ENCODE data around the gene PLXDC2.
"Not testable (repeated sequence)": the region's sequence is repeated elsewhere in the genome, so short reads cannot be mapped to it uniquely, and the experiment has no call there.

PLXDC2 gene

GRCh38 chr10:20175719-20176118 is 359.5 kb downstream of the PLXDC2 start:
- Histone ChIP-seq H3K79me2 (ENCODE audit: control insufficient read depth, low read length) (no peaks in the 10 kb centered on the region), H3K4me2 (ENCODE audit: low read length) (no peak overlapping the region), H3K4me1 (ENCODE audit: control insufficient read depth, low read length) (no peaks in the 10 kb centered on the region), H3K27ac (ENCODE audit: low read depth, low read length) (no peak overlapping the region), H3K36me3 (ENCODE audit: control insufficient read depth, low read length) (no peaks in the 10 kb centered on the region), H4K20me1 (ENCODE audit: control insufficient read depth, insufficient read depth, low read depth, low read length) (no peaks in the 10 kb centered on the region), H3K27me3 (ENCODE audit: control insufficient read depth, low read length) (no peaks in the 10 kb centered on the region), H3F3A (ENCODE audit: control insufficient read depth, insufficient read depth) (no peaks in the 10 kb centered on the region), H3K4me3 (ENCODE audit: low read length) (no peak overlapping the region), H3K9me2 (replicated peaks; ENCODE audit: control insufficient read depth, low read length) (no peaks in the 10 kb centered on the region), H3K9me3 (ENCODE audit: control insufficient read depth, insufficient read depth, low read length) (no peaks in the 10 kb centered on the region)
- TF ChIP-seq EZH2phosphoT487 (IDR thresholded peaks at IDR 0.05; ENCODE audit: borderline replicate concordance, low read length) = no peak
- TF ChIP-seq, protein P1, sequence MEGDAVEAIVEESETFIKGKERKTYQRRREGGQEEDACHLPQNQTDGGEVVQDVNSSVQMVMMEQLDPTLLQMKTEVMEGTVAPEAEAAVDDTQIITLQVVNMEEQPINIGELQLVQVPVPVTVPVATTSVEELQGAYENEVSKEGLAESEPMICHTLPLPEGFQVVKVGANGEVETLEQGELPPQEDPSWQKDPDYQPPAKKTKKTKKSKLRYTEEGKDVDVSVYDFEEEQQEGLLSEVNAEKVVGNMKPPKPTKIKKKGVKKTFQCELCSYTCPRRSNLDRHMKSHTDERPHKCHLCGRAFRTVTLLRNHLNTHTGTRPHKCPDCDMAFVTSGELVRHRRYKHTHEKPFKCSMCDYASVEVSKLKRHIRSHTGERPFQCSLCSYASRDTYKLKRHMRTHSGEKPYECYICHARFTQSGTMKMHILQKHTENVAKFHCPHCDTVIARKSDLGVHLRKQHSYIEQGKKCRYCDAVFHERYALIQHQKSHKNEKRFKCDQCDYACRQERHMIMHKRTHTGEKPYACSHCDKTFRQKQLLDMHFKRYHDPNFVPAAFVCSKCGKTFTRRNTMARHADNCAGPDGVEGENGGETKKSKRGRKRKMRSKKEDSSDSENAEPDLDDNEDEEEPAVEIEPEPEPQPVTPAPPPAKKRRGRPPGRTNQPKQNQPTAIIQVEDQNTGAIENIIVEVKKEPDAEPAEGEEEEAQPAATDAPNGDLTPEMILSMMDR (IDR thresholded peaks at IDR 0.05; ENCODE audit: low read depth, low read length, poor library complexity, severe bottlenecking) = no peak

DNA sequence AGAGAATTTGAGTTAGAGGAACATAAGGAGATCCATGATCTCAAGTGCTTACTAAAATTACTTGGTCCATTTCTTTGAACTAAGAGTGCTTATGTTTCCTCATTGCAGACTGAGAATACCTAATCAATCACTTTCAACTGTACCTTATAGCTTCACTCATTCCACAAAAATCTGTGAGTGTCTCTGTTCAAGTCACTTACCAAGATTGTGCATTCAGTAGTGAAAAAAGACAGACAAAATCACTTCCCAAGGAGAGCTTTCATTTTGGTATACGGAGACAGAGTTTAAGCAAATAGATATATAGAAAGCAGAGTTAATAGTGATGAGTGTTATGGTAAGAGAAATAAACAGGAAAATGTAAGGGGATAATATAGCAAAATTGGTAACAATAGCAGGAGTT is 364.5 kb downstream of the PLXDC2 start:
- no peaks in the 10 kb centered on the region for H3K79me2 ChIP-seq (ENCODE audit: control insufficient read depth, low read length)
- H3K4me2 ChIP-seq (ENCODE audit: low read length) = no peak overlapping the region
- no peaks in the 10 kb centered on the region for H3K36me3 ChIP-seq (ENCODE audit: control insufficient read depth, low read length)
- no peaks in the 10 kb centered on the region for H3K9me2 ChIP-seq (replicated peaks; ENCODE audit: control insufficient read depth, low read length)
- H3F3A ChIP-seq (ENCODE audit: control insufficient read depth, insufficient read depth) = no peaks in the 10 kb centered on the region
- no peak overlapping the region for H3K4me3 ChIP-seq (ENCODE audit: low read length)
- no peaks in the 10 kb centered on the region for H4K20me1 ChIP-seq (ENCODE audit: control insufficient read depth, insufficient read depth, low read depth, low read length)
- no peaks in the 10 kb centered on the region for H3K4me1 ChIP-seq (ENCODE audit: control insufficient read depth, low read length)
- H3K9me3 ChIP-seq (ENCODE audit: control insufficient read depth, insufficient read depth, low read length) = no peaks in the 10 kb centered on the region
- no peak overlapping the region for H3K27ac ChIP-seq (ENCODE audit: low read depth, low read length)
- H3K27me3 ChIP-seq (ENCODE audit: control insufficient read depth, low read length) = no peaks in the 10 kb centered on the region
- TF ChIP-seq, protein P1 (IDR thresholded peaks at IDR 0.05; ENCODE audit: low read depth, low read length, poor library complexity, severe bottlenecking) = no peak
- no peak for TF ChIP-seq EZH2phosphoT487 (IDR thresholded peaks at IDR 0.05; ENCODE audit: borderline replicate concordance, low read length)

DNA sequence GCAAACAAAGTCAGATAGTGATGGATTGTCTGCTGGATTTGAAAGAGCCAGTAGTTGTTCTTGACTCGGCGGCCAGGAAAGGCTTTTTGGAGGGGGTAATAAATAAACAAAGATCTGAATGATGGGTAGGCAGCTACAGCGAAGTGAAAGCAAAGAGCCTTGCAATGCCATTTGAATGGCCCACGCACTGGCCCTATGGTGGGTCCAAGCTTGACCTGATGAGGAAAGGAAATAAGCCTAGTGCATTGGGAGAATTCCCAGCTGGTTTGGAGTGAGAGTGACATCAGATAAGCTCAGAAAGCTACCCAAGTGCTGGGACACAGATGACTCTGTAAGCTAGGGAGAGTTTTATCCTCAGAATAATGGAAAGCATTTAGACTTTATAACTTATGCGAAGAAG is 365.2 kb downstream of the PLXDC2 start:
- no peak for TF ChIP-seq EZH2phosphoT487 (IDR thresholded peaks at IDR 0.05; ENCODE audit: borderline replicate concordance, low read length)
- TF ChIP-seq, protein P1 (IDR thresholded peaks at IDR 0.05; ENCODE audit: low read depth, low read length, poor library complexity, severe bottlenecking) = no peak
- H3K27me3 ChIP-seq (ENCODE audit: control insufficient read depth, low read length) = no peaks in the 10 kb centered on the region
- no peaks in the 10 kb centered on the region for H3F3A ChIP-seq (ENCODE audit: control insufficient read depth, insufficient read depth)
- H3K4me1 ChIP-seq (ENCODE audit: control insufficient read depth, low read length) = no peaks in the 10 kb centered on the region
- no peaks in the 10 kb centered on the region for H3K9me2 ChIP-seq (replicated peaks; ENCODE audit: control insufficient read depth, low read length)
- no peaks in the 10 kb centered on the region for H3K9me3 ChIP-seq (ENCODE audit: control insufficient read depth, insufficient read depth, low read length)
- no peaks in the 10 kb centered on the region for H3K79me2 ChIP-seq (ENCODE audit: control insufficient read depth, low read length)
- no peak overlapping the region for H3K27ac ChIP-seq (ENCODE audit: low read depth, low read length)
- no peak overlapping the region for H3K4me2 ChIP-seq (ENCODE audit: low read length)
- no peak overlapping the region for H3K4me3 ChIP-seq (ENCODE audit: low read length)
- no peaks in the 10 kb centered on the region for H3K36me3 ChIP-seq (ENCODE audit: control insufficient read depth, low read length)
- H4K20me1 ChIP-seq (ENCODE audit: control insufficient read depth, insufficient read depth, low read depth, low read length) = no peaks in the 10 kb centered on the region

DNA sequence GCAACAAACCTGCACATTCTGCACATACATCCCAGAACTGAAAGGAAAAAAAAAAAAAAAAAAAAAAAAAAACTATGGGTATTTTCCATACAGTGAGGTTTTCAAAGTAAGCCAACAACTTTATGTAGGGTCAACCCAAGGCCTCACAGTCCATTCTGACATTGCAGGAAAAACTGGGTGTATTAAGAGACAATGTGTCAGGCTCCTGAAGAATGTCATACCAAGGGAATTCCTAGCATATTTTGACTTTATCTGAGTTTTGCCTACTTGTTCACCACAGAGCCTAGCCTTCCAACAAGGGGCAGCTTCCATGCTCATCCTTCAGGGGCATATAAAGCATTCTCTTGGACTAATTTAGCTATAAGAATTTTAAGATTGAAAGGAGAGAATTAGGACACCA is 368.9 kb downstream of the PLXDC2 start:
- no peak overlapping the region for H3K4me3 ChIP-seq (ENCODE audit: low read length)
- H3K4me2 ChIP-seq (ENCODE audit: low read length) = no peak overlapping the region
- no peak for TF ChIP-seq EZH2phosphoT487 (IDR thresholded peaks at IDR 0.05; ENCODE audit: borderline replicate concordance, low read length)
- TF ChIP-seq, protein P1 (IDR thresholded peaks at IDR 0.05; ENCODE audit: low read depth, low read length, poor library complexity, severe bottlenecking) = no peak
- no peaks in the 10 kb centered on the region for H3K9me3 ChIP-seq (ENCODE audit: control insufficient read depth, insufficient read depth, low read length)
- H3F3A ChIP-seq (ENCODE audit: control insufficient read depth, insufficient read depth) = no peaks in the 10 kb centered on the region
- H3K9me2 ChIP-seq (replicated peaks; ENCODE audit: control insufficient read depth, low read length) = no peaks in the 10 kb centered on the region
- H3K36me3 ChIP-seq (ENCODE audit: control insufficient read depth, low read length) = no peaks in the 10 kb centered on the region
- no peaks in the 10 kb centered on the region for H4K20me1 ChIP-seq (ENCODE audit: control insufficient read depth, insufficient read depth, low read depth, low read length)
- H3K27me3 ChIP-seq (ENCODE audit: control insufficient read depth, low read length) = no peaks in the 10 kb centered on the region
- H3K79me2 ChIP-seq (ENCODE audit: control insufficient read depth, low read length) = no peaks in the 10 kb centered on the region
- no peaks in the 10 kb centered on the region for H3K4me1 ChIP-seq (ENCODE audit: control insufficient read depth, low read length)
- H3K27ac ChIP-seq (ENCODE audit: low read depth, low read length) = no peak overlapping the region

GRCh38 chr10:20191392-20191791 is 375.2 kb downstream of the PLXDC2 start:
- not testable (repeated sequence) for H3K79me2 ChIP-seq (ENCODE audit: control insufficient read depth, low read length); H3K4me2 ChIP-seq (ENCODE audit: low read length); H3F3A ChIP-seq (ENCODE audit: control insufficient read depth, insufficient read depth); H4K20me1 ChIP-seq (ENCODE audit: control insufficient read depth, insufficient read depth, low read depth, low read length); H3K27ac ChIP-seq (ENCODE audit: low read depth, low read length); H3K27me3 ChIP-seq (ENCODE audit: control insufficient read depth, low read length); H3K4me3 ChIP-seq (ENCODE audit: low read length); H3K4me1 ChIP-seq (ENCODE audit: control insufficient read depth, low read length); H3K9me2 ChIP-seq (replicated peaks; ENCODE audit: control insufficient read depth, low read length); H3K9me3 ChIP-seq (ENCODE audit: control insufficient read depth, insufficient read depth, low read length); H3K36me3 ChIP-seq (ENCODE audit: control insufficient read depth, low read length)
